GM23338 (cell line): Measurements from ENCODE around the gene FAM185A. TPM values are rescaled to one million over a fixed set of nuclear protein-coding genes. Genes with fewer than 3 reads are reported as not detected.
"Not testable (repeated sequence)": the region's sequence is repeated elsewhere in the genome, so short reads cannot be mapped to it uniquely, and the experiment has no call there.

Experiments used
- ATAC-seq: fragments of 200-7000 bp; cut with Tn5 transposase; 3 replicates; pipeline ENCODE4 v1.9.1; 2020
- DNase-seq: peaks from one replicate; pipeline ENCODE4 v3.0.0-alpha.2; 2015; ENCODE audit warnings: low spot score
- H2AFZ ChIP-seq: fragments of 200-600 bp; sonication (generic); 2 replicates; pipeline ENCODE4 v1.8.0; 2016; ENCODE audit warnings: antibody characterized with exemption, mild to moderate bottlenecking, moderate library complexity
- H3F3A ChIP-seq: fragments of 200-600 bp; sonication (generic); replicated peaks from 2 replicates; pipeline ENCODE4 v1.8.0; 2017; ENCODE audit warnings: antibody characterized with exemption, mixed run types, low read depth
- H3K27ac ChIP-seq: fragments of 200-600 bp; sonication (generic); 2 replicates; pipeline ENCODE4 v1.6.1; 2016; ENCODE audit warnings: low read depth
- H3K27me3 ChIP-seq: fragments of 200-600 bp; sonication (generic); 2 replicates; pipeline ENCODE4 v1.8.0; 2016; ENCODE audit warnings: mild to moderate bottlenecking, mixed run types, moderate library complexity; ENCODE audit not compliant: insufficient read depth
- H3K36me3 ChIP-seq: fragments of 200-600 bp; sonication (generic); 2 replicates; pipeline ENCODE4 v1.8.0; 2016; ENCODE audit warnings: mild to moderate bottlenecking; ENCODE audit not compliant: insufficient read depth
- H3K4me1 ChIP-seq: fragments of 200-600 bp; sonication (generic); 2 replicates; pipeline ENCODE4 v1.8.0; 2016; ENCODE audit warnings: mild to moderate bottlenecking, moderate library complexity; ENCODE audit not compliant: insufficient read depth
- H3K4me2 ChIP-seq: fragments of 200-600 bp; sonication (generic); 2 replicates; pipeline ENCODE4 v1.7.1; 2017; ENCODE audit warnings: mixed run types
- H3K4me3 ChIP-seq: fragments of 200-600 bp; sonication (generic); 2 replicates; pipeline ENCODE4 v1.6.1; 2016; ENCODE audit warnings: mixed run types
- H3K79me2 ChIP-seq: fragments of 200-600 bp; sonication (generic); replicated peaks from 2 replicates; pipeline ENCODE4 v1.8.0; 2017; ENCODE audit warnings: mild to moderate bottlenecking; ENCODE audit not compliant: insufficient read depth
- H3K9me2 ChIP-seq: fragments of 200-600 bp; sonication (generic); 2 replicates; pipeline ENCODE4 v1.8.0; 2017; ENCODE audit not compliant: insufficient read depth
- H4K20me1 ChIP-seq: fragments of 200-600 bp; sonication (generic); replicated peaks from 2 replicates; pipeline ENCODE4 v1.8.0; 2017; ENCODE audit warnings: mild to moderate bottlenecking; ENCODE audit not compliant: insufficient read depth
- H3K27ac Mint-ChIP-seq: 2 replicates; pipeline ENCODE4 v1.8.0; 2020; ENCODE audit warnings: inconsistent platforms, mild to moderate bottlenecking, moderate library complexity, mixed read lengths
- H3K27me3 Mint-ChIP-seq: 3 replicates; pipeline ENCODE4 v1.8.0; 2022; ENCODE audit warnings: low read depth, mild to moderate bottlenecking, moderate library complexity, mixed read lengths, inconsistent platforms; ENCODE audit not compliant: insufficient read depth, poor library complexity
- H3K36me3 Mint-ChIP-seq: 3 replicates; pipeline ENCODE4 v1.8.0; 2021; ENCODE audit warnings: low read depth, mild to moderate bottlenecking, inconsistent platforms, moderate library complexity, mixed read lengths
- H3K4me1 Mint-ChIP-seq: 3 replicates; pipeline ENCODE4 v1.8.0; 2020; ENCODE audit warnings: mild to moderate bottlenecking, inconsistent platforms, mixed read lengths
- H3K4me3 Mint-ChIP-seq: 3 replicates; pipeline ENCODE4 v1.8.0; 2021; ENCODE audit warnings: moderate library complexity, mild to moderate bottlenecking, inconsistent platforms, mixed read lengths
- H3K9me3 Mint-ChIP-seq: 3 replicates; pipeline ENCODE4 v1.8.0; 2020; ENCODE audit warnings: moderate library complexity, mild to moderate bottlenecking, inconsistent platforms, mixed read lengths
- CTCF ChIP-seq, 2 experiments: fragments of 200-600 bp in 1 of 2; sonication (generic) in 1 of 2; conservative IDR thresholded peaks; 2 replicates each; pipeline versions ENCODE4 v1.5.1 to v1.6.1; 2016 to 2017; ENCODE audit warnings: antibody characterized with exemption in 2 of 2, low read depth in 2 of 2, mild to moderate bottlenecking in 2 of 2, moderate library complexity in 1 of 2
- polyA plus RNA-seq: library from polyadenylated mRNA; unstranded; fragments of >200 nt; fragmentation: Nextera tagmentation; extraction: Ambion mirVana; gene quantifications from 2 replicates; pipeline ENCODE4 v1.2.1, GENCODE V29; 2016
- total RNA-seq: library from RNA; depleted of rRNA; stranded (reverse); fragments of >200 nt; shearing (Covaris generic); gene quantifications from 2 replicates; pipeline ENCODE4 v1.2.3, GENCODE V29; 2014

Gene FAM185A
- total and polyA plus RNA-seq, 2 experiments from 2014 or later = 5.7 to 11.7 TPM

DNA sequence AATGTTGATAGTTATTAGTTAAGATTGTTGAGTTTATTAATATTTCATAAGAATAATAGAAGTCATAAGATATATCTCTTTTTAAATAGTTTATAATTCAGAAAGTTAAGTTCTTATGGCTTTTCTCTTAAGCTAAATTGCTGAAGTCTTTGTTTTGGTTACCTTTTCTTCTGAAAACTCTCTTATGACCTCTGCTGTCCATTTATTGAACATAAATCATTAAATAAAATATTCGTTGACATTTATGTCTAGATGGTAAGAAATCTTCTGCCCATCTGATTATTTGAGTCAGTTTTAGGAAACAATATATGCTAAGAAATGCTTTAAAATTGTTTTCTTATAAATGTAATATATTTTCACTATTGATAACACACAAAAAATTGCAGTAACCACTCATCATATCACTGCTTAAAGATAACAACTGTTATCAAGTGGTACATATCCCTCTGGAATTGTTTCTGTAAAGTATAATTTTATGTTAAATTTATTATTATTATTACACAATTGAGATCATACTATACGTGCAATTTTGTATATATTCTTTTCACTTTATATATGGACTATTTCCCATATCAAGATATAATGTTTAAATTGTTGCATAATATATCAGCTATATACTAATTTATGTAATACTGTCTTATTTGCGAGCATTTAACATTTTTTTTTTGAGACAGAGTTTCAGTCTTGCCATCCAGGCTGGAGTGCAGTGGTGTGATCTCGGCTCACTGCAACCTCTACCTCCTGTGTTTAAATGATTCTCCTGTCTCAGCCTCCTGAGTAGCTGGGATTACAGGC lies 3.1 kb upstream of the FAM185A start:
- not testable (repeated sequence) for H3K4me2 ChIP-seq, H3K36me3 Mint-ChIP-seq, H3K27ac ChIP-seq, ATAC-seq, H3K9me2 ChIP-seq, H3K4me1 Mint-ChIP-seq, H2AFZ ChIP-seq, H3K4me3 Mint-ChIP-seq, H3K4me1 ChIP-seq, H3K4me3 ChIP-seq, H3K9me3 Mint-ChIP-seq, H4K20me1 ChIP-seq, H3K27me3 Mint-ChIP-seq, H3F3A ChIP-seq, H3K79me2 ChIP-seq, H3K27me3 ChIP-seq, DNase-seq, H3K27ac Mint-ChIP-seq, H3K36me3 ChIP-seq

GRCh38 chr7:102749445-102749786 lies 617 bp downstream of the FAM185A start:
- not testable (repeated sequence) for H3K4me1 ChIP-seq, H3K27ac ChIP-seq, H4K20me1 ChIP-seq, DNase-seq, H3K4me1 Mint-ChIP-seq, H3K9me2 ChIP-seq, H3K27me3 Mint-ChIP-seq, H3K36me3 Mint-ChIP-seq, H3K36me3 ChIP-seq, H3F3A ChIP-seq, H3K79me2 ChIP-seq, H3K9me3 Mint-ChIP-seq, H2AFZ ChIP-seq, H3K27me3 ChIP-seq, H3K27ac Mint-ChIP-seq, ATAC-seq
- peak overlapping the region; percentile 53 for H3K4me3 ChIP-seq
- peak overlapping the region; percentile 90 for H3K4me3 Mint-ChIP-seq
- peak overlapping the region; percentile 84 for H3K4me2 ChIP-seq

DNA sequence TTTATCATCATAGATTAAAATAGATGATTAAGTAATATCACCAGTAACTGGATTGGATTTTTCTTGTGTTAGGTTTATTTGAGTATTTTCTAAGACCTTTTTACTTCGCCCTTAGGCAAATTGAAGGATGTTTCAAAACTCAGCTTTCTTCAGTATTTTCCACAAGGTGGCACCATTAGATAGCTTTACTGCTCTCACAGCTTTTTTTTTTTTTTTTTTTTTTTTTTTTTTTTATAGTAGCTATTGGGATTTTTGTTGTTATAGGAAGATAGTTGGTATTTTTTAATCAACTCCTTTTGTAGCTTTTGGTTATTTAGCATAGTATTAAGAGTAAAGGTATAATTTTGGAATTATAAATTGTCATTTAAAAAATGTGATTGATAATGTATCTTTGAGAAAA lies 9.4 kb downstream of the FAM185A start:
- not testable (repeated sequence) for H3K9me2 ChIP-seq, H3K36me3 Mint-ChIP-seq, H3K27me3 ChIP-seq, H3K4me3 ChIP-seq, DNase-seq, H4K20me1 ChIP-seq, H3K27ac ChIP-seq, H3K27ac Mint-ChIP-seq, H2AFZ ChIP-seq, H3K4me3 Mint-ChIP-seq, H3K79me2 ChIP-seq, H3K4me2 ChIP-seq, H3K4me1 ChIP-seq, H3K4me1 Mint-ChIP-seq, ATAC-seq, H3F3A ChIP-seq, H3K9me3 Mint-ChIP-seq, H3K27me3 Mint-ChIP-seq, H3K36me3 ChIP-seq
- TF ChIP-seq CTCF (conservative IDR thresholded peaks at IDR 0.05; ENCODE audit: low read depth in 2 of 2) = peak in 1 of 2 experiments; percentile 39; a peak in 1 of 4 replicates

GRCh38 chr7:102759934-102760333 lies 11.1 kb downstream of the FAM185A start:
- H3K27me3 Mint-ChIP-seq, H3K27ac Mint-ChIP-seq, H3K4me1 ChIP-seq, H2AFZ ChIP-seq, H3K27me3 ChIP-seq, H3K4me2 ChIP-seq, H4K20me1 ChIP-seq, H3K4me3 ChIP-seq, H3K79me2 ChIP-seq, DNase-seq, H3K36me3 ChIP-seq, H3K4me3 Mint-ChIP-seq, H3K9me3 Mint-ChIP-seq, ATAC-seq, H3F3A ChIP-seq, H3K27ac ChIP-seq, H3K4me1 Mint-ChIP-seq, H3K9me2 ChIP-seq, H3K36me3 Mint-ChIP-seq: not testable (repeated sequence)

DNA sequence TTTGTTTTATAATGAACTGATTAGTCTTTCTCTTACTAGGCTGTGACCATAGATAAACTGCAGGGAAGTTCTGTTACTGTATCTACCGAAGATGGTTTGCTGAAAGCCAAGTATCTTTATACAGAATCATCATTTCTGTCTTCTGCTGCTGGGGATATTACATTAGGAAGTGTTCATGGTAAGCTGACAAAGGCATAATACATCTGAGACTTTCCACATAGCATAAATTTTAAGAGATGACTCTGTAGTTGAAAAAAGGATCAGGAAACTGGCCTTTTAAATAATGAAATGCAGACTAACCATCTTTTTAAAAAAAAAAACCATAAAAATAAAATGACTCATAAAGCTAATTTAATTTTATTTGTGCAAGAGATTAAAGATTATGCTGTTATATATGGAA lies 12.4 kb downstream of the FAM185A start:
- H4K20me1 ChIP-seq, H3K9me2 ChIP-seq, H3K27ac ChIP-seq, H3K27me3 Mint-ChIP-seq, H3K27me3 ChIP-seq, ATAC-seq, H3K4me1 ChIP-seq, H3K79me2 ChIP-seq, H3K36me3 Mint-ChIP-seq, H3K4me2 ChIP-seq, H3K36me3 ChIP-seq, H3K4me3 ChIP-seq, H3K9me3 Mint-ChIP-seq, H3K27ac Mint-ChIP-seq, H3K4me1 Mint-ChIP-seq, H3F3A ChIP-seq, H2AFZ ChIP-seq, DNase-seq, H3K4me3 Mint-ChIP-seq: not testable (repeated sequence)

- H3K36me3 ChIP-seq, DNase-seq, H3F3A ChIP-seq, H3K4me2 ChIP-seq, H3K9me2 ChIP-seq, H3K27ac ChIP-seq, H2AFZ ChIP-seq, H3K4me1 Mint-ChIP-seq, H3K4me3 Mint-ChIP-seq, H3K4me3 ChIP-seq, H3K36me3 Mint-ChIP-seq, H3K27ac Mint-ChIP-seq, H3K4me1 ChIP-seq, H3K27me3 ChIP-seq, H3K9me3 Mint-ChIP-seq, H3K79me2 ChIP-seq, H4K20me1 ChIP-seq, ATAC-seq, H3K27me3 Mint-ChIP-seq: not testable (repeated sequence)
These were observed 14.6 kb downstream of the FAM185A start for GRCh38 chr7:102763295-102763905.
